CD14-positive monocyte (primary cell): Measurements from ENCODE around the gene RARB. TPM values are rescaled to one million over a fixed set of nuclear protein-coding genes. Genes with fewer than 3 reads are reported as not detected.

Source experiments
- DNase-seq, 3 donors: peaks; one replicate each; pipeline ENCODE4 v3.0.0-alpha.2; 2011 to 2022
- H2AFZ ChIP-seq: 2 replicates; pipeline ENCODE4 v1.6.0; 2012; ENCODE audit warnings: mild to moderate bottlenecking, low read depth, low read length, inconsistent platforms; ENCODE audit not compliant: insufficient read depth, poor library complexity, severe bottlenecking
- H3K27ac ChIP-seq, 2 donors: 1 replicate in 1 of 2; 2 replicates in 1 of 2; pipeline ENCODE4 v1.5.1; 2012 to 2013; ENCODE audit warnings: low read length in 2 of 2, control low read depth in 1 of 2, inconsistent platforms in 1 of 2, low read depth in 1 of 2, mild to moderate bottlenecking in 1 of 2
- H3K27me3 ChIP-seq, 2 donors: one replicate each; pipeline versions ENCODE4 v1.6.0 to v1.6.1; 2011 to 2013; ENCODE audit warnings: low read length in 2 of 2; ENCODE audit not compliant: control insufficient read depth in 2 of 2, insufficient read depth in 2 of 2
- H3K36me3 ChIP-seq, 2 donors: replicated peaks in 1 of 2; 1 replicate in 1 of 2; 2 replicates in 1 of 2; pipeline versions ENCODE4 v1.5.1 to v1.6.1; 2012 to 2013; ENCODE audit warnings: low read length in 2 of 2, control low read depth in 1 of 2, inconsistent platforms in 1 of 2, mild to moderate bottlenecking in 1 of 2; ENCODE audit not compliant: insufficient read depth in 2 of 2, control insufficient read depth in 1 of 2
- H3K4me1 ChIP-seq, 2 donors: 1 replicate in 1 of 2; 2 replicates in 1 of 2; pipeline versions ENCODE4 v1.5.1 to v1.6.1; 2012 to 2013; ENCODE audit warnings: low read length in 2 of 2, control low read depth in 1 of 2, inconsistent platforms in 1 of 2, mild to moderate bottlenecking in 1 of 2, moderate library complexity in 1 of 2; ENCODE audit not compliant: insufficient read depth in 2 of 2, control insufficient read depth in 1 of 2
- H3K4me2 ChIP-seq: replicated peaks from 2 replicates; pipeline ENCODE3; 2012; ENCODE audit warnings: low read length, moderate library complexity, mild to moderate bottlenecking; ENCODE audit not compliant: poor library complexity, severe bottlenecking; ENCODE audit errors: extremely low read depth
- H3K4me3 ChIP-seq, 3 experiments: fragments of 200-600 bp in 1 of 3; sonication (generic) in 1 of 3; replicated peaks in 1 of 3; 1 replicate in 2 of 3; 2 replicates in 1 of 3; pipeline ENCODE4 v1.5.1; 2011 to 2013; ENCODE audit warnings: low read length in 3 of 3, mild to moderate bottlenecking in 3 of 3, control low read depth in 2 of 3, low read depth in 2 of 3, inconsistent platforms in 1 of 3, moderate library complexity in 1 of 3
- H3K79me2 ChIP-seq: 2 replicates; pipeline ENCODE4 v1.6.0; 2012; ENCODE audit warnings: mild to moderate bottlenecking, control low read depth, inconsistent platforms, low read length, moderate library complexity; ENCODE audit not compliant: insufficient read depth
- H3K9ac ChIP-seq: 2 replicates; pipeline ENCODE4 v1.6.0; 2017; ENCODE audit warnings: low read length, mild to moderate bottlenecking; ENCODE audit not compliant: insufficient read depth, poor library complexity, severe bottlenecking
- H3K9me3 ChIP-seq, 2 donors: replicated peaks in 1 of 2; 1 replicate in 1 of 2; 2 replicates in 1 of 2; pipeline versions ENCODE4 v1.5.1 to v1.6.1; 2012 to 2013; ENCODE audit warnings: low read length in 2 of 2, control low read depth in 1 of 2; ENCODE audit not compliant: control insufficient read depth in 1 of 2, insufficient read depth in 1 of 2
- H4K20me1 ChIP-seq: 2 replicates; pipeline ENCODE4 v1.6.0; 2012; ENCODE audit warnings: mild to moderate bottlenecking, low read length, control low read depth, moderate library complexity; ENCODE audit not compliant: insufficient read depth
- H3K27ac Mint-ChIP-seq, 7 donors: one replicate each; pipeline ENCODE4 v1.8.0; 2020; ENCODE audit warnings: mild to moderate bottlenecking in 7 of 7, mixed read lengths in 7 of 7, moderate library complexity in 6 of 7, inconsistent platforms in 2 of 7
- H3K27me3 Mint-ChIP-seq, 3 donors: one replicate each; pipeline ENCODE4 v1.8.0; 2021 to 2022; ENCODE audit warnings: low read depth in 3 of 3, mild to moderate bottlenecking in 3 of 3, mixed read lengths in 3 of 3, moderate library complexity in 3 of 3, inconsistent platforms in 1 of 3
- H3K36me3 Mint-ChIP-seq, 2 donors: one replicate each; pipeline ENCODE4 v1.8.0; 2020; ENCODE audit warnings: mixed read lengths in 2 of 2, inconsistent platforms in 1 of 2, mild to moderate bottlenecking in 1 of 2
- H3K4me1 Mint-ChIP-seq: one replicate; pipeline ENCODE4 v1.8.0; 2020; ENCODE audit warnings: mild to moderate bottlenecking, mixed read lengths
- H3K4me3 Mint-ChIP-seq, 2 donors: one replicate each; pipeline ENCODE4 v1.8.0; 2020; ENCODE audit warnings: mild to moderate bottlenecking in 2 of 2, mixed read lengths in 2 of 2, moderate library complexity in 1 of 2
- H3K9me3 Mint-ChIP-seq, 7 donors: one replicate each; pipeline ENCODE4 v1.8.0; 2020 to 2022; ENCODE audit warnings: mixed read lengths in 7 of 7, mild to moderate bottlenecking in 6 of 7, moderate library complexity in 6 of 7, inconsistent platforms in 2 of 7
- CTCF ChIP-seq: fragments of 200-600 bp; IDR thresholded peaks from one replicate; pipeline ENCODE4 v1.8.0; 2022; ENCODE audit warnings: antibody characterized with exemption, mild to moderate bottlenecking
- WGBS: methylation state at CpG from one replicate; pipeline ENCODE4 v1.1.5; 2013; ENCODE audit warnings: missing lambda C conversion rate; ENCODE audit not compliant: insufficient coverage; 5-methylcytosine and 5-hydroxymethylcytosine counted together
- intact Hi-C, 2 donors: fragments of 100-400 bp; cut with micrococcal nuclease; formaldehyde crosslinking; loops; one replicate each; pipeline versions ENCODE4 v1.15.0 to v1.15.1; 2023
- polyA plus RNA-seq, 3 donors: library from polyadenylated mRNA; depleted of rRNA in 1 of 3; unstranded in 2 of 3; stranded (reverse) in 1 of 3; fragments of 300-500 nt in 2 of 3; fragments of >200 nt in 1 of 3; fragmentation: Illumina TruSeq in 2 of 3; gene quantifications; 1 replicate in 2 of 3; 2 replicates in 1 of 3; pipeline ENCODE4 v1.2.3, GENCODE V29; 2012 to 2021

The RARB gene
- polyA plus RNA-seq, 3 donors, result not detected

GRCh38 chr3:25447925-25448324, 19.9 kb downstream of the RARB start:
- Histone ChIP-seq H3K4me2 (no peak overlapping the region), H2AFZ (no peak overlapping the region), H3K9me3 (no peaks in the 10 kb centered on the region), H4K20me1 (no peaks in the 10 kb centered on the region), H3K79me2 (no peaks in the 10 kb centered on the region), H3K4me3 (no peak overlapping the region), H3K27me3 (no peaks in the 10 kb centered on the region), H3K4me1 (no peaks in the 10 kb centered on the region), H3K36me3 (no peaks in the 10 kb centered on the region), H3K27ac (no peak overlapping the region), H3K9ac (no peak overlapping the region)
- Mint-ChIP-seq H3K27ac (no peak overlapping the region), H3K27me3 (peaks cover 0 to 5% (median 0%) of the 10 kb centered on the region in 3 donors), H3K36me3 (no peaks in the 10 kb centered on the region), H3K4me1 (no peaks in the 10 kb centered on the region), H3K9me3 (peaks cover 0 to 3% (median 0%) of the 10 kb centered on the region in 7 donors), H3K4me3 (no peak overlapping the region)
- no CpG with 5 or more reads among the region's 3 CpGs for WGBS
- TF ChIP-seq CTCF, result no peak
- no peak for DNase-seq
- intact Hi-C loops, result loop anchor here in 1 of 2 donors (10.0 kb wide), 1 partner anchor 137 kb away; no protein-coding TSS in a partner anchor

DNA sequence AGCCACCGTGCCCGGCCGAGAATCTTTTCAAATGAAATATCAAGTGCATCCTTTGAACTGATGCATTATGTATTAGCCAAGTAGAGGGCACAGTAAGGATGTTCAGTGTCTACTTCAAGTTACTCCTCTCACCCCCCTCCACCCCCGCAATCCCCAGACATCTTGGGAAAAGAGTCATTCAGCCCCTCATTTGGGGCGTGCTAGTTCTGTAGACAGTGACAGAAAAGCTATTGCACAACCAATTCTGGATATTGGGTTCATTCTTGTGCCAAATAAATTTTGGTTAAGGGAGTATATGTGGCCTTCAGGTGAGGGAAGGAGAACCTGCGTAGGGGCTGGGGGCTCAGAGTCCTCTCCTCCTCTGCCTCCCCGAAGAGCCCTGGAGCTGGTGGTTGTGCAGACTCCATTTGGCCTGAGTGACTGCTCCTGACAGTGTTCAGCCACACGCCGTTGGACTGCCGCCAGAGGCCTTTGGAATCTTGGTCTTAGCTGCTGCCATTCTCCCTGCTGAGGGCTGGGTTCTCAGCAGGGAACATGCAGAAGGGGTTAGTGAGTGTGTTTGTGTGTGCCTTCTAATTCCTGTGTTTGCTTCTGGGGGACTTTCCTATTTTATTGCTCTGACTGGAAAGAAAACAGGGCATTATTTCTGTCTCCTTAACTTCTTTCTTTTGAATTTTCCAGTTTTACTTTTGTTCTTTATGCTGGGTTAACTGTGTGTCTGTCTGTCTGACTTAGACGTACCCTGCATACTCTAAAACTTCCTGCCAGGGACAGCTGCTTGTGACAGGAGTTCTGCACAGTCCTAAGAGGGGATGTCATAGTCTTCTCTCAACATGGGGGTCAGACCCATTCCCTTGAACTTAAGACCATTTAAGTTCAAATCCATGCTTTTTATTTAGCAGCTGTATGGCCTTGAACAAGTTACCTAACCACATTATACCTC, 21.0 kb downstream of the RARB start:
- DNase-seq, result no peak
- no peak overlapping the region for H3K4me2 ChIP-seq
- H3K27ac ChIP-seq, result no peak overlapping the region
- 60% methylated on average over 6 of the region's 11 CpGs for WGBS
- H2AFZ ChIP-seq, result no peak overlapping the region
- intact Hi-C loops, result loop anchor here in 1 of 2 donors (10.0 kb wide), 1 partner anchor 136 kb away; no protein-coding TSS in a partner anchor
- peaks cover 0 to 3% (median 1%) of the 10 kb centered on the region in 7 donors for H3K9me3 Mint-ChIP-seq
- no peak overlapping the region for H3K9ac ChIP-seq
- no peak overlapping the region for H3K4me3 Mint-ChIP-seq
- H3K27me3 ChIP-seq, result no peaks in the 10 kb centered on the region
- H3K27me3 Mint-ChIP-seq, result peaks cover 1 to 5% (median 2%) of the 10 kb centered on the region in 3 donors
- H3K9me3 ChIP-seq, result no peaks in the 10 kb centered on the region
- H3K27ac Mint-ChIP-seq, result no peak overlapping the region
- no peaks in the 10 kb centered on the region for H3K4me1 ChIP-seq
- no peaks in the 10 kb centered on the region for H3K36me3 Mint-ChIP-seq
- no peak overlapping the region for H3K4me3 ChIP-seq
- TF ChIP-seq CTCF, result no peak
- no peaks in the 10 kb centered on the region for H3K79me2 ChIP-seq
- no peaks in the 10 kb centered on the region for H4K20me1 ChIP-seq
- H3K36me3 ChIP-seq, result no peaks in the 10 kb centered on the region
- H3K4me1 Mint-ChIP-seq, result no peaks in the 10 kb centered on the region
